WTC11 (cell line): ENCODE data around the gene MSL1. TPM values are rescaled to one million over a fixed set of nuclear protein-coding genes. Genes with fewer than 3 reads are reported as not detected.

Experiments used
- AR ChIP-seq: fragments of 250-450 bp; sonication (Bioruptor Pico); IDR thresholded peaks from 2 replicates; pipeline ENCODE4 v1.9.0; 2021; ENCODE audit warnings: mild to moderate bottlenecking
- FOXK1 ChIP-seq: sonication (generic); formaldehyde crosslinking; IDR thresholded peaks from 2 replicates; pipeline ENCODE4 v1.8.0; 2022; ENCODE audit warnings: mild to moderate bottlenecking, moderate library complexity, missing genetic modification reagents
- JUN ChIP-seq: sonication (generic); formaldehyde crosslinking; IDR thresholded peaks from 2 replicates; pipeline ENCODE4 v1.8.0; 2023; ENCODE audit warnings: mild to moderate bottlenecking, missing genetic modification reagents
- NR2C2 ChIP-seq: sonication (generic); formaldehyde crosslinking; IDR thresholded peaks from 2 replicates; pipeline ENCODE4 v1.8.0; 2022; ENCODE audit warnings: mild to moderate bottlenecking, missing genetic modification reagents
- OVOL2 ChIP-seq: fragments of 250-450 bp; sonication (Bioruptor Pico); IDR thresholded peaks from 2 replicates; pipeline ENCODE4 v1.9.0; 2021; ENCODE audit warnings: mild to moderate bottlenecking, borderline replicate concordance
- SOX15 ChIP-seq: fragments of 250-450 bp; sonication (Bioruptor Pico); IDR thresholded peaks from 2 replicates; pipeline ENCODE4 v1.9.0; 2021; ENCODE audit warnings: mild to moderate bottlenecking
- SP1 ChIP-seq: sonication (generic); formaldehyde crosslinking; conservative IDR thresholded peaks from 2 replicates; pipeline ENCODE4 v1.8.1; 2022; ENCODE audit warnings: missing genetic modification reagents
- TEAD1 ChIP-seq: sonication (generic); formaldehyde crosslinking; IDR thresholded peaks from 2 replicates; pipeline ENCODE4 v1.8.0; 2022; ENCODE audit warnings: mild to moderate bottlenecking, missing genetic modification reagents
- ZNF138 ChIP-seq: sonication (generic); formaldehyde crosslinking; conservative IDR thresholded peaks from 2 replicates; pipeline ENCODE4 v1.8.1; 2022; ENCODE audit warnings: mild to moderate bottlenecking, moderate library complexity, missing genetic modification reagents
- ZNF281 ChIP-seq: sonication (generic); formaldehyde crosslinking; IDR thresholded peaks from 2 replicates; pipeline ENCODE4 v1.8.0; 2023; ENCODE audit warnings: mild to moderate bottlenecking, missing genetic modification reagents
- ZNF317 ChIP-seq: sonication (generic); formaldehyde crosslinking; IDR thresholded peaks from 2 replicates; pipeline ENCODE4 v1.8.1; 2023; ENCODE audit warnings: low read depth, mild to moderate bottlenecking, moderate library complexity, missing genetic modification reagents, borderline replicate concordance
- ZNF396 ChIP-seq: fragments of 250-450 bp; sonication (Bioruptor Pico); IDR thresholded peaks from 2 replicates; pipeline ENCODE4 v1.8.0; 2021; ENCODE audit warnings: mild to moderate bottlenecking, moderate library complexity, borderline replicate concordance
- total RNA-seq: library from RNA; stranded (reverse); gene quantifications from 3 replicates; pipeline ENCODE4 v1.2.3, GENCODE V29; 2021
- TF ChIP-seq, protein P1 (sequence below): sonication (generic); formaldehyde crosslinking; IDR thresholded peaks from 2 replicates; pipeline ENCODE4 v1.8.1; 2022; ENCODE audit warnings: mild to moderate bottlenecking, moderate library complexity, missing genetic modification reagents
- TF ChIP-seq, protein P2 (sequence below): sonication (generic); formaldehyde crosslinking; IDR thresholded peaks from 2 replicates; pipeline ENCODE4 v1.8.1; 2022; ENCODE audit warnings: low read depth, mild to moderate bottlenecking, moderate library complexity, missing genetic modification reagents, borderline replicate concordance
- TF ChIP-seq, protein P3 (sequence below): sonication (generic); formaldehyde crosslinking; conservative IDR thresholded peaks from 2 replicates; pipeline ENCODE4 v1.8.1; 2023; ENCODE audit warnings: mild to moderate bottlenecking, low read depth, missing genetic modification reagents, moderate library complexity
- TF ChIP-seq, protein P4 (sequence below): sonication (generic); formaldehyde crosslinking; IDR thresholded peaks from 2 replicates; pipeline ENCODE4 v1.8.0; 2022; ENCODE audit warnings: mild to moderate bottlenecking, missing genetic modification reagents
- TF ChIP-seq, protein P5 (sequence below): sonication (generic); formaldehyde crosslinking; IDR thresholded peaks from 2 replicates; pipeline ENCODE4 v1.8.1; 2022; ENCODE audit warnings: low read depth, missing genetic modification reagents, borderline replicate concordance

MSL1 gene
- total RNA-seq, 1 experiment from 2014 or later = 78.1 TPM

GRCh38 chr17:40122999-40123810 is 1.4 kb downstream of the MSL1 start (continued):
- TF ChIP-seq AR = no peak
- TF ChIP-seq, protein P1, sequence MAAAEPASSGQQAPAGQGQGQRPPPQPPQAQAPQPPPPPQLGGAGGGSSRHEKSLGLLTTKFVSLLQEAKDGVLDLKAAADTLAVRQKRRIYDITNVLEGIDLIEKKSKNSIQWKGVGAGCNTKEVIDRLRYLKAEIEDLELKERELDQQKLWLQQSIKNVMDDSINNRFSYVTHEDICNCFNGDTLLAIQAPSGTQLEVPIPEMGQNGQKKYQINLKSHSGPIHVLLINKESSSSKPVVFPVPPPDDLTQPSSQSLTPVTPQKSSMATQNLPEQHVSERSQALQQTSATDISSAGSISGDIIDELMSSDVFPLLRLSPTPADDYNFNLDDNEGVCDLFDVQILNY (CRISPR knock-in tag) = 0 out of 2 replicates have a peak, but pooled peaks have one; percentile 27
- TF ChIP-seq, protein P2, sequence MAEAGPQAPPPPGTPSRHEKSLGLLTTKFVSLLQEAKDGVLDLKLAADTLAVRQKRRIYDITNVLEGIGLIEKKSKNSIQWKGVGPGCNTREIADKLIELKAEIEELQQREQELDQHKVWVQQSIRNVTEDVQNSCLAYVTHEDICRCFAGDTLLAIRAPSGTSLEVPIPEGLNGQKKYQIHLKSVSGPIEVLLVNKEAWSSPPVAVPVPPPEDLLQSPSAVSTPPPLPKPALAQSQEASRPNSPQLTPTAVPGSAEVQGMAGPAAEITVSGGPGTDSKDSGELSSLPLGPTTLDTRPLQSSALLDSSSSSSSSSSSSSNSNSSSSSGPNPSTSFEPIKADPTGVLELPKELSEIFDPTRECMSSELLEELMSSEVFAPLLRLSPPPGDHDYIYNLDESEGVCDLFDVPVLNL (CRISPR knock-in tag) = no peak
- no peak for TF ChIP-seq ZNF396 (CRISPR knock-in tag)
- TF ChIP-seq, protein P3, sequence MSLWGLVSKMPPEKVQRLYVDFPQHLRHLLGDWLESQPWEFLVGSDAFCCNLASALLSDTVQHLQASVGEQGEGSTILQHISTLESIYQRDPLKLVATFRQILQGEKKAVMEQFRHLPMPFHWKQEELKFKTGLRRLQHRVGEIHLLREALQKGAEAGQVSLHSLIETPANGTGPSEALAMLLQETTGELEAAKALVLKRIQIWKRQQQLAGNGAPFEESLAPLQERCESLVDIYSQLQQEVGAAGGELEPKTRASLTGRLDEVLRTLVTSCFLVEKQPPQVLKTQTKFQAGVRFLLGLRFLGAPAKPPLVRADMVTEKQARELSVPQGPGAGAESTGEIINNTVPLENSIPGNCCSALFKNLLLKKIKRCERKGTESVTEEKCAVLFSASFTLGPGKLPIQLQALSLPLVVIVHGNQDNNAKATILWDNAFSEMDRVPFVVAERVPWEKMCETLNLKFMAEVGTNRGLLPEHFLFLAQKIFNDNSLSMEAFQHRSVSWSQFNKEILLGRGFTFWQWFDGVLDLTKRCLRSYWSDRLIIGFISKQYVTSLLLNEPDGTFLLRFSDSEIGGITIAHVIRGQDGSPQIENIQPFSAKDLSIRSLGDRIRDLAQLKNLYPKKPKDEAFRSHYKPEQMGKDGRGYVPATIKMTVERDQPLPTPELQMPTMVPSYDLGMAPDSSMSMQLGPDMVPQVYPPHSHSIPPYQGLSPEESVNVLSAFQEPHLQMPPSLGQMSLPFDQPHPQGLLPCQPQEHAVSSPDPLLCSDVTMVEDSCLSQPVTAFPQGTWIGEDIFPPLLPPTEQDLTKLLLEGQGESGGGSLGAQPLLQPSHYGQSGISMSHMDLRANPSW (CRISPR knock-in tag) = no peak
- TF ChIP-seq, protein P4, sequence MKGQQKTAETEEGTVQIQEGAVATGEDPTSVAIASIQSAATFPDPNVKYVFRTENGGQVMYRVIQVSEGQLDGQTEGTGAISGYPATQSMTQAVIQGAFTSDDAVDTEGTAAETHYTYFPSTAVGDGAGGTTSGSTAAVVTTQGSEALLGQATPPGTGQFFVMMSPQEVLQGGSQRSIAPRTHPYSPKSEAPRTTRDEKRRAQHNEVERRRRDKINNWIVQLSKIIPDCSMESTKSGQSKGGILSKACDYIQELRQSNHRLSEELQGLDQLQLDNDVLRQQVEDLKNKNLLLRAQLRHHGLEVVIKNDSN (CRISPR knock-in tag) = no peak
- no peak for TF ChIP-seq OVOL2 (CRISPR knock-in tag)
- TF ChIP-seq ZNF317 (CRISPR knock-in tag) = no peak
- TF ChIP-seq TEAD1 = no peak
- TF ChIP-seq JUN (CRISPR knock-in tag) = 0 out of 2 replicates have a peak, but pooled peaks have one; percentile 5
- TF ChIP-seq SP1 (CRISPR knock-in tag) = 0 out of 2 replicates have a peak, but pooled peaks have one; percentile 20
- TF ChIP-seq ZNF281 (CRISPR knock-in tag) = 0 out of 2 replicates have a peak, but pooled peaks have one; percentile 23
- TF ChIP-seq ZNF138 = no peak
- TF ChIP-seq FOXK1 (CRISPR knock-in tag) = 0 out of 2 replicates have a peak, but pooled peaks have one; percentile 57
- TF ChIP-seq SOX15 (CRISPR knock-in tag) = no peak
- TF ChIP-seq, protein P5, sequence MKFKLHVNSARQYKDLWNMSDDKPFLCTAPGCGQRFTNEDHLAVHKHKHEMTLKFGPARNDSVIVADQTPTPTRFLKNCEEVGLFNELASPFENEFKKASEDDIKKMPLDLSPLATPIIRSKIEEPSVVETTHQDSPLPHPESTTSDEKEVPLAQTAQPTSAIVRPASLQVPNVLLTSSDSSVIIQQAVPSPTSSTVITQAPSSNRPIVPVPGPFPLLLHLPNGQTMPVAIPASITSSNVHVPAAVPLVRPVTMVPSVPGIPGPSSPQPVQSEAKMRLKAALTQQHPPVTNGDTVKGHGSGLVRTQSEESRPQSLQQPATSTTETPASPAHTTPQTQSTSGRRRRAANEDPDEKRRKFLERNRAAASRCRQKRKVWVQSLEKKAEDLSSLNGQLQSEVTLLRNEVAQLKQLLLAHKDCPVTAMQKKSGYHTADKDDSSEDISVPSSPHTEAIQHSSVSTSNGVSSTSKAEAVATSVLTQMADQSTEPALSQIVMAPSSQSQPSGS (CRISPR knock-in tag) = no peak
- TF ChIP-seq NR2C2 (CRISPR knock-in tag) = no peak
